Nephron progenitor cell (in vitro differentiated cells): ENCODE data around the gene KLB.
"Not testable (repeated sequence)": the region's sequence is repeated elsewhere in the genome, so short reads cannot be mapped to it uniquely, and the experiment has no call there.

ENCODE experiments used
- DNase-seq: peaks from one replicate; pipeline ENCODE4 v3.0.0; 2021
- H3K27ac Mint-ChIP-seq: 2 replicates; pipeline ENCODE4 v1.8.0; 2021; ENCODE audit warnings: mild to moderate bottlenecking, moderate library complexity, mixed read lengths
- H3K27me3 Mint-ChIP-seq: 2 replicates; pipeline ENCODE4 v1.8.0; 2021; ENCODE audit warnings: mild to moderate bottlenecking, low read depth, mixed read lengths; ENCODE audit not compliant: poor library complexity
- H3K36me3 Mint-ChIP-seq: 2 replicates; pipeline ENCODE4 v1.8.0; 2021; ENCODE audit warnings: low read depth, mixed read lengths
- H3K4me1 Mint-ChIP-seq: 2 replicates; pipeline ENCODE4 v1.8.0; 2021; ENCODE audit warnings: mixed read lengths
- H3K4me3 Mint-ChIP-seq: 2 replicates; pipeline ENCODE4 v1.8.0; 2021; ENCODE audit warnings: mild to moderate bottlenecking, moderate library complexity, mixed read lengths
- H3K9me3 Mint-ChIP-seq: 2 replicates; pipeline ENCODE4 v1.8.0; 2021; ENCODE audit warnings: mild to moderate bottlenecking, moderate library complexity, mixed read lengths
- TF ChIP-seq, protein P1 (sequence below): fragments of 200-600 bp; sonication (generic); IDR thresholded peaks from 2 replicates; pipeline ENCODE4 v1.5.0; 2021; ENCODE audit warnings: antibody characterized with exemption

KLB gene

DNA sequence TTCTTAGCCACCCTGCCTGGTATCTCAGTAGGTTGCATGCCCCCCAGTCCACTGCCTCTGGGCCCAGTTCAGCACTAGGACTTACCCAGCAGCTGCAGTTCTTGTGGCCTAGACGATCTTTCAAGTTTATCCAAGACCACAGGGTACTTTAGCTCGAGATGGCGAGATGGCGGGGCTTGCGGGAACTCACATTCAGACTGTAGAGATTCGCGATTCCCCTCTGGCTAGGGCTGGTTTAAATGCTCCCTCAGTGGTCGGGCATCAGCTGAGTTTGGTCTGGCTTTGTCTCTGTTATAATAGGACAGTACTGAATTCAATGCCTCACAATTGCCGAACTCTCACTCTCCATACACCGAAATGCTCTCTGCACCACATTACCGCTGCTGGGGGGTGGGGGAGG, 22.2 kb upstream of the KLB start:
- Mint-ChIP-seq H3K9me3 (peaks cover 6% of the 10 kb centered on the region), H3K36me3 (no peaks in the 10 kb centered on the region), H3K4me1 (no peaks in the 10 kb centered on the region), H3K27me3 (peaks cover 17% of the 10 kb centered on the region), H3K27ac (no peak overlapping the region), H3K4me3 (no peak overlapping the region)
- TF ChIP-seq, protein P1, sequence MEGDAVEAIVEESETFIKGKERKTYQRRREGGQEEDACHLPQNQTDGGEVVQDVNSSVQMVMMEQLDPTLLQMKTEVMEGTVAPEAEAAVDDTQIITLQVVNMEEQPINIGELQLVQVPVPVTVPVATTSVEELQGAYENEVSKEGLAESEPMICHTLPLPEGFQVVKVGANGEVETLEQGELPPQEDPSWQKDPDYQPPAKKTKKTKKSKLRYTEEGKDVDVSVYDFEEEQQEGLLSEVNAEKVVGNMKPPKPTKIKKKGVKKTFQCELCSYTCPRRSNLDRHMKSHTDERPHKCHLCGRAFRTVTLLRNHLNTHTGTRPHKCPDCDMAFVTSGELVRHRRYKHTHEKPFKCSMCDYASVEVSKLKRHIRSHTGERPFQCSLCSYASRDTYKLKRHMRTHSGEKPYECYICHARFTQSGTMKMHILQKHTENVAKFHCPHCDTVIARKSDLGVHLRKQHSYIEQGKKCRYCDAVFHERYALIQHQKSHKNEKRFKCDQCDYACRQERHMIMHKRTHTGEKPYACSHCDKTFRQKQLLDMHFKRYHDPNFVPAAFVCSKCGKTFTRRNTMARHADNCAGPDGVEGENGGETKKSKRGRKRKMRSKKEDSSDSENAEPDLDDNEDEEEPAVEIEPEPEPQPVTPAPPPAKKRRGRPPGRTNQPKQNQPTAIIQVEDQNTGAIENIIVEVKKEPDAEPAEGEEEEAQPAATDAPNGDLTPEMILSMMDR: no peak
- DNase-seq: no peak

GRCh38 chr4:39390603-39391002, 16.1 kb upstream of the KLB start:
- TF ChIP-seq, protein P1: no peak
- H3K36me3 Mint-ChIP-seq: no peaks in the 10 kb centered on the region

GRCh38 chr4:39394706-39395105, 12.0 kb upstream of the KLB start:
- DNase-seq: no peak
- TF ChIP-seq, protein P1: no peak
- H3K4me1 Mint-ChIP-seq: no peaks in the 10 kb centered on the region
- H3K9me3 Mint-ChIP-seq: peaks cover 3% of the 10 kb centered on the region
- H3K4me3 Mint-ChIP-seq: no peak overlapping the region
- H3K36me3 Mint-ChIP-seq: no peaks in the 10 kb centered on the region
- H3K27me3 Mint-ChIP-seq: peaks cover 3% of the 10 kb centered on the region
- H3K27ac Mint-ChIP-seq: no peak overlapping the region

More at GRCh38 chr4:39390603-39391002, 16.1 kb upstream of the KLB start:
- no peaks in the 10 kb centered on the region for H3K4me1 Mint-ChIP-seq
- no peak overlapping the region for H3K4me3 Mint-ChIP-seq
- DNase-seq: no peak
- H3K27me3 Mint-ChIP-seq: peaks cover 5% of the 10 kb centered on the region
- no peak overlapping the region for H3K27ac Mint-ChIP-seq
- no peaks in the 10 kb centered on the region for H3K9me3 Mint-ChIP-seq

GRCh38 chr4:39401640-39402039, 5.1 kb upstream of the KLB start:
- not testable (repeated sequence) for H3K4me3 Mint-ChIP-seq, H3K27me3 Mint-ChIP-seq, H3K27ac Mint-ChIP-seq, DNase-seq, H3K4me1 Mint-ChIP-seq, H3K9me3 Mint-ChIP-seq, H3K36me3 Mint-ChIP-seq

- no peaks in the 10 kb centered on the region for H3K9me3 Mint-ChIP-seq
- H3K4me3 Mint-ChIP-seq: no peak overlapping the region
- no peak overlapping the region for H3K27ac Mint-ChIP-seq
- peaks cover 7% of the 10 kb centered on the region for H3K27me3 Mint-ChIP-seq
- TF ChIP-seq, protein P1: no peak
- no peak for DNase-seq
- no peaks in the 10 kb centered on the region for H3K36me3 Mint-ChIP-seq
- peaks cover 6% of the 10 kb centered on the region for H3K4me1 Mint-ChIP-seq
These were observed 805 bp downstream of the KLB start for GRCh38 chr4:39407584-39407885.

GRCh38 chr4:39410415-39410814, 3.7 kb downstream of the KLB start:
- Mint-ChIP-seq H3K27ac (no peak overlapping the region), H3K9me3 (no peaks in the 10 kb centered on the region), H3K36me3 (no peaks in the 10 kb centered on the region), H3K4me3 (no peak overlapping the region), H3K27me3 (peaks cover 7% of the 10 kb centered on the region), H3K4me1 (peaks cover 6% of the 10 kb centered on the region)
- TF ChIP-seq, protein P1: no peak
- DNase-seq: no peak

DNA sequence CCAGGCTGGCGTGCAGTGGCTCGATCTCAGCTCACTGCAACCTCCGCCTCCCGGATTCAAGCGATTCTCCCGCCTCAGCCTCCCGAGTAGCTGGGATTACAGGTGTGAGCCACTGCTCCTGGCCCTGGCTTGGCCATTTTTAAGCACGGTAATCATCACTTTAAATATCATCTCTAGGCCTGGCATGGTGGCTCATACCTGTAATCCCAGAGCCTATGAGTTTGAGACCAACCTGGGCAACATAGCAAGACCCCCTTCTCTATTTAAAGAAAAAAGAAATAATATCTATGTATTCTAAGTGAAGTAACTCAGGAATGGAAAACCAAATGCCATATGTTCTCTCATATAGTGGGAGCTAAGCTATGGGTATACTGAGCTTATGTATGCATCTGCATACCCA, 4.8 kb downstream of the KLB start:
- not testable (repeated sequence) for H3K27me3 Mint-ChIP-seq, H3K36me3 Mint-ChIP-seq, H3K27ac Mint-ChIP-seq, H3K9me3 Mint-ChIP-seq, H3K4me1 Mint-ChIP-seq, H3K4me3 Mint-ChIP-seq, DNase-seq
